ENCODE measurements around the gene POLA2.

DNA sequence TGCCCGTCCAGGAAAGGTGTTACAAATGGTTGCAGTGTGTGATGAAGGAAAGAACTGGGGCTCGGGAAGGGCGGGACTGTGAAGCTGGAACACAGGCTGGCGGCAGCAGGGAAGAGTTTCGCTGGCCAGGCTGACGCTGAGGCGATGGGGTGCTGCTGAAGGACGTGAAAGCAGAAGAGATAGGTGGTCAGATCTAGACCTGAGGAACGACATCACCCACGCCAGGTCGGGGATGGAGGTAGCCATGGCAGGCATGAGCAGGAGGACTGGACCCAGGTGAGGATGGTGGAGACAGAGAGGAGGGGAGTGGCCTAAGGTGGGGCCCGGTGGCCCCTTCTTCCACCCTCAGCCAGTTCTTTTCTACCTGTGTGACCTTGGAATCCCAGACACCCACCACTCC is 62.1 kb downstream of the POLA2 start:
- TF ChIP-seq, protein P1, sequence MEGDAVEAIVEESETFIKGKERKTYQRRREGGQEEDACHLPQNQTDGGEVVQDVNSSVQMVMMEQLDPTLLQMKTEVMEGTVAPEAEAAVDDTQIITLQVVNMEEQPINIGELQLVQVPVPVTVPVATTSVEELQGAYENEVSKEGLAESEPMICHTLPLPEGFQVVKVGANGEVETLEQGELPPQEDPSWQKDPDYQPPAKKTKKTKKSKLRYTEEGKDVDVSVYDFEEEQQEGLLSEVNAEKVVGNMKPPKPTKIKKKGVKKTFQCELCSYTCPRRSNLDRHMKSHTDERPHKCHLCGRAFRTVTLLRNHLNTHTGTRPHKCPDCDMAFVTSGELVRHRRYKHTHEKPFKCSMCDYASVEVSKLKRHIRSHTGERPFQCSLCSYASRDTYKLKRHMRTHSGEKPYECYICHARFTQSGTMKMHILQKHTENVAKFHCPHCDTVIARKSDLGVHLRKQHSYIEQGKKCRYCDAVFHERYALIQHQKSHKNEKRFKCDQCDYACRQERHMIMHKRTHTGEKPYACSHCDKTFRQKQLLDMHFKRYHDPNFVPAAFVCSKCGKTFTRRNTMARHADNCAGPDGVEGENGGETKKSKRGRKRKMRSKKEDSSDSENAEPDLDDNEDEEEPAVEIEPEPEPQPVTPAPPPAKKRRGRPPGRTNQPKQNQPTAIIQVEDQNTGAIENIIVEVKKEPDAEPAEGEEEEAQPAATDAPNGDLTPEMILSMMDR (IDR thresholded peaks at IDR 0.05): no peak
- no peak for TF ChIP-seq POLR2A (IDR thresholded peaks at IDR 0.05)

Data from heart left ventricle (tissue), 13 donors.